H7 (cell line): Measurements from ENCODE around the gene SKOR2. TPM values are rescaled to one million over a fixed set of nuclear protein-coding genes. Genes with fewer than 3 reads are reported as not detected.

Experiments
- DNase-seq: peaks from one replicate; pipeline ENCODE4 v3.0.0; 2012
- H3K27me3 ChIP-seq: 2 replicates; pipeline ENCODE4 v1.6.0; 2011; ENCODE audit warnings: mild to moderate bottlenecking, low read length; ENCODE audit not compliant: control insufficient read depth, insufficient read depth
- H3K36me3 ChIP-seq: replicated peaks from 2 replicates; pipeline ENCODE4 v1.5.1; 2011; ENCODE audit warnings: low read length; ENCODE audit not compliant: control insufficient read depth, insufficient read depth
- H3K4me3 ChIP-seq: 2 replicates; pipeline ENCODE4 v1.5.1; 2011; ENCODE audit warnings: low read depth, mild to moderate bottlenecking, control low read depth, low read length, moderate library complexity; ENCODE audit not compliant: insufficient read depth
- total RNA-seq: library from RNA; depleted of rRNA; stranded (reverse); fragments of >200 nt; shearing (Covaris generic); gene quantifications from 2 replicates; pipeline ENCODE4 v1.2.3, GENCODE V29; 2014

SKOR2 gene
- total RNA-seq, 1 experiment from 2014 or later: 0.07 TPM

DNA sequence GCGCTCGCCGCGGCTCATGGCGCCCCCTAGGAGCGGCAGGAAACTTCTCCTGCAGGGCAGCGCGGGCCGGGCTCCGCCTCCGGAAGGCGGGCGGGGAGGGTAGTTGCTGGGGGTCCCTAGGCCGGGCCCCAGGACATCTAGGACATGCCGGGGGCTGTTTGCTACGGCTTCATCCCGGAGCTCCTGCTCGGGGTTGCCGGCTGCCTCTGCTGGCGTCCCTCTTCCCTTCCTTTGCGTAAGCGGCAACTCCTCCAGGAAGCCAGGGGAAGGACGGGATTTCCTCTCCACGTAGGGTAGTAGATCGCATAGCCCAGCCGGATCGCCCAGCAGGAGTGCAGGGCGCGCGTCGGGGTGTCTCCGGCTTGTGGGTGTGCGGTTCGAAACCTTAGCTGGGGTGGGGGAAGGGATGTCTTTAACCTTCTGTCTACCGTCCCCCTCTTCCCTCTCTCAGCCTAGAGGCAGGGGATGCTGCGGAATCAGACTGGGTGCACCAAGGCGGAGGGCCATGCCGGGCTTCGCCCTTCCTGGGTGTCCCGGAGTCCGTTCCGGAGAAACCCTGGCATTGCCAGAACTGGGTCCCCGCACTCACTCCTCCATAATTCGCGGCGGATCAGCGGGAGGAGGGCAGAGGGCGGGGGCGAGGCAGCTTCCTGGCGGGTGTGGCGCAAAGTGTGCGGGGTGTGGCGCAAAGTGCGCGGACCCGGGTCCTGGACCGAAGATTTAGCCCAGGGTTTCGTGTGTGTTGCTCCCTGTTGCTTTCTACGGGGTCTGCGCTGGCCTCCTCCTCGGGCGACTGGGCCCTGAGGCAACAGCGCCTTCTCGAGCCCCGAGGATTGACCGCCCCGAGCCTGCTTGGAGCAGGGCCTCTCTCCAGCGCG, 12.2 kb upstream of the SKOR2 start:
- peak; percentile 91 for DNase-seq
- peak overlapping the region; percentile 67 for H3K4me3 ChIP-seq
- H3K27me3 ChIP-seq: peaks cover 71% of the 10 kb centered on the region
- no peaks in the 10 kb centered on the region for H3K36me3 ChIP-seq

DNA sequence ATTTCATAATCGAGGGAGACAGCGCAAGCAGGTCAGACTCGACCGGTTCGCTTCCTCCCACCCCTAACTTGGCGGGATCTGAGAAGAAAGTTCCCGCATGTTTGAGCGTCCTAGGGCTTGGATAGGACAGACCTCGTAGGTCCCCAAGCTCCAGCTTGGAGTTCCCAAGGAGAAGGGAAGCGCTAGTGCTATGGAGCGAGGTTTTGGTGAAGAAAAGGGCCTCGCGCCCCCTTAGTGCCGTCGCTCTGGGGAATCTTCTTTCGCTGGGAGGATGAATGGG, 11.6 kb upstream of the SKOR2 start:
- H3K27me3 ChIP-seq: peaks cover 77% of the 10 kb centered on the region
- DNase-seq: no peak
- H3K36me3 ChIP-seq: no peaks in the 10 kb centered on the region
- H3K4me3 ChIP-seq: peak overlapping the region; percentile 67

DNA sequence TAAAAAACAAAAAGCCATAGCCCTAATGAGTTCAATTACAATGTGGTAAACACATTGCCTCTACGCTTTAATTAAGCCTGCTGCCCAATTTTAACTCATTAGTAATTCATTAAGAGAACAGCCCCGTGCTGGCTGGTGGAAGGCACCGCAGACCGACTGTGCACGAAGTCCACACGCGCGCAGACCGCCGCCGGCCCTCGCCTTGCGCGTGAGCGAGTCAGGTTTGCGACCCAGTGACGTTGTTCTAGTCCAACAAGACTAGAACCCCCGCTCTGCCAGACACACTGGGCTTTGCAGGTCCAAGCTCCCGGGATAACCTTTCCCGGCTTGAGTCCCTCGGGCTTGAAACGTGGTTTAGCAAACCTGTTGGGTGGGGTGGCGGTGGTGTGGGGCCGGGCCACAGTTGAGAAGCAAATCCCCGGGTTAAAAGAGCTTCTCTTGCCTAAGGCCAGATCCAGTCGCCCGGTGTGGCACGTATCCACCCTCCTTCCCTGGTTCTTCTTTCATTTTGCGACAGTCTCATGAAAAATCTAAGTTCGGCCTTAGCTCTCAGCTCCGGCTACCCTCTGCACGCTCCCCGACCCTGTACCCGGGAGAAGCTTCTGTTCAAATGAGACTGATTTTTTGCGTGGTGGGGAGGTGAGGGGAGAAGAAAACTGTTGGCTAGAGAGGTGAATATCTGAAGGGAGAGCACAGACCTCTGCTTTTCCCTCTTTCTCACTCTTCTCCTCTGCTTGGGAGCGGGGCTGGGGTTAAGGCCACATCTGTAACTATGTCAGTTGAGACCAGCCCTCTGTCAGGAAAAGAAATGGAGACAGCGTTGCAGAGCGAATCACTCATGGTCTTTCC, 11.1 kb upstream of the SKOR2 start:
- H3K36me3 ChIP-seq: no peaks in the 10 kb centered on the region
- peaks cover 82% of the 10 kb centered on the region for H3K27me3 ChIP-seq
- peak overlapping the region; percentile 67 for H3K4me3 ChIP-seq
- DNase-seq: peak; percentile 56

DNA sequence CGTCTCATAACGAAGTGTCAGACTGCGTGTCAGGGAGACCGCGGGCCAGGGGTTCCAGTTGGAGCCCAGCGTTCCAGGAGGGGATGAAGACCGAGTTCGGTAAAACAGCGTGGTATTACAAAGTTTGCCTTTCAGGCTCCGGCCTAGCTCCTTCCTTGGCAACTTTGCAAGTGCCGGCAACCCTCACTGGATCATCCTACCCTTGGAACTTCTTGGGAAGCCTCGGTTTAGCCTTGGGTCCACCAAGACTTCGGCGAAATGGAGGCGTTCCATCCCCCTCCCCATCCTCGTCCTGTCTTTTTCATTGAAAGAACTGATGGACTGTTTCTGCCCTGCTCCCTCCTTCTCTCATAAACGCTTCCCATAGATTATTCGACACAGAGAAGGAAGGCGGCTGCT, 10.4 kb upstream of the SKOR2 start:
- Histone ChIP-seq H3K36me3 (no peaks in the 10 kb centered on the region), H3K4me3 (peak overlapping the region; percentile 14; the same call in 1 of the 2 replicates), H3K27me3 (peaks cover 89% of the 10 kb centered on the region)
- peak; percentile 59 for DNase-seq

DNA sequence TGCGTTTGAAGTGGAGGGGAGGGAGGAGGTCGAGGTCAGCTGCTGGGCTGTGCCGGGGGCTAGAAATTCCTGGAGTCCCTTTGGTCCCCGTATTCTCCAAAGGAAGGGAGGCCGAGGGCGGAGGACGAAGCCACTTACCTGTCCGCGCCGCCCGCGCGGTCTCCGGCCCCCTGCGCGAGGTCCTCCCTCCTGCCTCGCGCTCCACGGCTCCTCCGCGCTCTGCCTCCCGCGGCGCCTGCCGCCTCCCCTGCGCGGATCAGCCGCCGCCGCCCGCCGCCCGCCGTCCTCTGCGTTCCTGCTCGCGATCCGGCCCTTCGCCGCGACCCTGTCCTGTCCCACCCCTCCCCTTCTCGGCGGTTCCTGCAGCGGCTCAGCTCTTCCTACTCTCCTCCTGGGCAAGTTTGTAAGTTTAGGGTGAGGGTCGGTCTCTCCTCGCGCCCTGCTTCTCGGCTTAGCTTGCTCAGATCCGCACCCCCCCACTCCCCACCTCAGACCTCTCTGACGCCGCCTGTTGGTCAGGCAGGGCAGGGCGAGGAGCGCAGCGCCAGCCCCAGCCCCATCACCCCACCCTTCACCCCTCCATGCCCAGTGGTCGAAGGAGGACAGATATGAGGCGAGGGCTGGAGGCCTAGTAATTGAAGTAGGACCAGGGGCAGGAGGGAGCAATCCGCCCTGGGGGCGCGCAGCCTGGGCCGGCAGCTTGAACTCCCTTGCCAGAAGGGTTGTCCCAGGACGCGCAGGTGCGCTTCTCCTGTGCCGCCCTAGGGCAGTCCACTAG, 9.7 kb upstream of the SKOR2 start:
- Histone ChIP-seq H3K4me3 (peak overlapping the region; percentile 15), H3K27me3 (peaks cover 97% of the 10 kb centered on the region), H3K36me3 (no peaks in the 10 kb centered on the region)
- peak; percentile 91 for DNase-seq

DNA sequence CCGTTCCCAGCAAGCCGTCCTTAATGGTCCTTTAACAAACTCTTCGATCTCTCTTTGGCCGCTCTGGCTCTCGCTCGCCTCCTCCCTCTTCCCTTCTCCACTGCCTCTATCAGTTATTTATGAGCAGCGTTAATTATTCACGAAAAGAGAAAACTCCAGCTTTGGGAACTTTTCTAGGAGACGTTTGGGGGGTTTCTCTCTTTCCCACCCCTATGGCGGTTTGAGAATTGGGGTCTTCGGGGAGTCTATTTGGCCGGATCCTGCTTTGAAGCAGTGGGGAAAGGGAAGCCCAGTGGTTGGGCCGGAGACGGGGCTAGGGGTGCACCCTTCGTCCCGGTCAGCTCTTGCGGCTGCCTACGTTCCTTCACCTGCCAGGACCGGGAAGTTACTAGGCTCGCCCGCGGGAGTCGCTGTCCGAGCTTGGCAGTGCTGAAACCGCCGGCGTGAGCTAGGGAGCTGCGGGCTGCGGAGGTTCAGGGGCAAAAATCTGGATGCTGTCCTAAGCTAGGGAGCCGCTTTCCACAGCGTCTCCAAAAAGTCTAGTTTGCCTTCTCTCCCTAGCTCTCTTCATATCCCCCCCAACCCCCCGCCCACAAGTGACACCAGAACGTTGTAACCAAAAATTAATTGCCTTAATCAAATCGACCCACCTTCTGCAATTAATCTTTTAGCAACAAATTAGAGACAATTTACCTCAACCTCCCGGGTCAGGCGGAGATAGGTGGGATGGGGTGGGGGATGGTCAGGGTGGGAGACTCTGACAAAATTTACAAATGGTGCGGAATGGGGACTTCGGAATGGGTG, 8.9 kb upstream of the SKOR2 start:
- peaks cover 99% of the 10 kb centered on the region for H3K27me3 ChIP-seq
- peak; percentile 90 for DNase-seq
- no peak overlapping the region for H3K4me3 ChIP-seq
- no peaks in the 10 kb centered on the region for H3K36me3 ChIP-seq

DNA sequence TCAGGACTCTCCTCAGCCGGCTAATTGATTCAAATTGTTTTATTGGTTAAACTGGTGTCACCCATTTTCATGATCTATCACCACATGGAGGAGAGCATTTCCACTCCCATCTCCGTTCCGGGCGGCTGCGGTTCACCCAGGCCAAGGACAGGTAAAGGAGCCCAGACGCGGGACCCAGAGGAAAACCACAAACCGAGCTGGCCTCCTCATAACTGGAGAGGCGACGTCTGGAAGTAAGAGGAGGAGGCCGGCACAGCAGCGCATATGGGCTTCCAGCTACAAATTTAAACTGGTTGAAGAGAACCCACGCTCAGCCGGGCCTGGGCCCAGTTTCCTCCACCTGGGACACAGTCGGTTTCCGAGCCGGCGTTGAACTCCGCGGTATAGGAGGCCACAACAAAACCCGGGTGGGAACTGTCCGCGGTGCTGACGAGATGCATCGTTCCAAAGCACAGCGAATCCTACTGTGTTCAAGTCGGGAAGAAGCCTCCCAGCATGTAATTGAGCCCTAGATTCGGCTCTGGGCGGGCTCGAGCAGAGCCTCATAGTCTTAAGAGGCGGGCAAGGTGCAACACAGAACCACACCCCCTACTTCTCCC, 3.0 kb upstream of the SKOR2 start:
- peak; percentile 72 for DNase-seq
- Histone ChIP-seq H3K36me3 (no peaks in the 10 kb centered on the region), H3K4me3 (no peak overlapping the region), H3K27me3 (peaks cover 100% of the 10 kb centered on the region)

DNA sequence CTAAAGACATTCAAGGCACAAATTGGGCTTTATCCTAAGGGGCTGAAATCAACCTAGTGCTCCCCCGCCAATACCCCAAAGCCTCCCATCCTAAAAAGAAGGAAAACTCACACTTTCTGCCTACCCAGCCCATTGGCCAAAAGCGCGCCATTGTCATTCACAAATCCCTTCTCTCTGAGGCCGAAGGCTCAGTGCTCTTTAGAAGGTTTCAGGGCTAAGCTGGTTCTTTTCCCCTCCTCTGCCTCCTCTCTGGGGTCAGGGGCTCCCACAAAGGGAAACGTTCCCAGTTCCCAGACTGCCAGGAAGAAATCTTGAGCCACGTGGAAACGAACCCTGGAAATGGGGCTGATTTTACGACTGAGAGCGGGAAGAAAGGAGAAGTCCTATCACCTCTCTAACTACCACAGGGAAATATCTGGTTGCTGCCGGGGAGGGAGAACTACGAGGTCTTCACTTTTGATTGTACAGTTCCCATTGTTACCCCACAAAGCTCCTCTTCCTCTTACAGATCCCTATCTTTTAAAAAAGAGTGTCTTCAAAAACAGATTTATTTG, 1.7 kb upstream of the SKOR2 start:
- DNase-seq: peak; percentile 56
- no peaks in the 10 kb centered on the region for H3K36me3 ChIP-seq

DNA sequence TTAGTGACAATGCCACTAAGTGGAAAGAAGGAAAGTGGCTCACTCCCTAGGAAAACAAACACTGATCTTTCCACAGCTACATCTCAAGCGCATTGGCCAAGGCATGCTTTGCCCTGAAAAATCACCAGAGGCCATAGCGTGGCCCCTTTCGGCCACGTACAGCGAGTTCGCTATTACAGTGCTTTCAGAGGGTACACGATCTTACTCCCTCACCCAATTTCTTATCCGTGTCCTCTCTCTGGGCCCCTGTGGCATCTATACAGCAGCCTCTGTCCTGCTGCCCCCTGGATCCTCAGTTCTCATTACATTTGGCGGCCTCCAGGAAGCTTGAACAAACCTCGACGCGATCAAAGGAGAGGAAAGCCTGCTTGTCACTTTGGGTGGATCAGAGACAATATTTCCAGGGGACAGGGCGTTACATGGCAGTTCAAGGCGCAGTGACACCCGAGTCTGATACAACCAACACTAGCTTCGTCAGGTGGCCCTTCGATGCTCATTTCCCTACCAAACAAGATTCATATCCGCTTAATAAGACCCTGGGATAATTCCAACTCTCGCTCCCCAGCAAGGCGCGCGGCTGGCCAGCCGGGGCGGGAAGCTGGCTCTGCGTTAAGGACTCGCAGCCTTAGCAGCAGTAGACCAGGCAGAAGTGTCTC, 941 bp downstream of the SKOR2 start:
- Histone ChIP-seq H3K4me3 (no peak overlapping the region), H3K36me3 (no peaks in the 10 kb centered on the region), H3K27me3 (peaks cover 97% of the 10 kb centered on the region)
- DNase-seq: peak; percentile 61

More for the DNA sequence above, 1.7 kb upstream of the SKOR2 start:
- Histone ChIP-seq H3K4me3 (no peak overlapping the region), H3K27me3 (peaks cover 100% of the 10 kb centered on the region)

DNA sequence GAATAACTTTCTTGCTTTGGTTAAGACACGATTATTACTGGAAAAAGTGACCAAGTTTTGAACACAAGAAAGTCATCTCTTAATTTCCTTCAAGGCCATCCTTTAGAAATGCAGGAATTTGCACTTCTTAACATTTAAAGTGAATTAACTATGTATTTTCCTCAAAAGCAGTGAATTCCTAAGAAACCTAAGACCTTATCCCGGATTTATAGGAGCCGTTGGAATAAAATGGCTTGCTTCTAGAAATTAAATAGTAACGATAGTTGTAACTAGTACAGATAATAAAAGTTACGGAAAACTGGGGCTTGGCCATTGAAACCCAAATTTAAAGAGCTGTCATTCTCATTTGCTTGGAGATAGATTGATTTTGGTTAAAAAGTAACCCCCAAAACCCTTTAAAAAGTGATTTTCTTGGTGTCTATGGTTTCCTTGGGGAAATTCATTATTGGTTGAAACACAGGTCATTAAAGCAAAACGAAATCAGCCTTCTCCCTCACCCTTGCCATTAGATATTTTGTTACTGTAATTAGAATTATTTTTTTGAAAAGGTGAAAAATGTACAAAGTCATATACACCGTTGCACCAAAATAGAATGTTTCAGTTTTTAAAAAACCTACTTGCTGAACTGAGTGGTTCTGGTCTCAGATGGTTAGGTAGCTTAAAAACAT, 2.0 kb downstream of the SKOR2 start:
- Histone ChIP-seq H3K4me3 (no peak overlapping the region), H3K36me3 (no peaks in the 10 kb centered on the region), H3K27me3 (peaks cover 89% of the 10 kb centered on the region)
- no peak for DNase-seq

DNA sequence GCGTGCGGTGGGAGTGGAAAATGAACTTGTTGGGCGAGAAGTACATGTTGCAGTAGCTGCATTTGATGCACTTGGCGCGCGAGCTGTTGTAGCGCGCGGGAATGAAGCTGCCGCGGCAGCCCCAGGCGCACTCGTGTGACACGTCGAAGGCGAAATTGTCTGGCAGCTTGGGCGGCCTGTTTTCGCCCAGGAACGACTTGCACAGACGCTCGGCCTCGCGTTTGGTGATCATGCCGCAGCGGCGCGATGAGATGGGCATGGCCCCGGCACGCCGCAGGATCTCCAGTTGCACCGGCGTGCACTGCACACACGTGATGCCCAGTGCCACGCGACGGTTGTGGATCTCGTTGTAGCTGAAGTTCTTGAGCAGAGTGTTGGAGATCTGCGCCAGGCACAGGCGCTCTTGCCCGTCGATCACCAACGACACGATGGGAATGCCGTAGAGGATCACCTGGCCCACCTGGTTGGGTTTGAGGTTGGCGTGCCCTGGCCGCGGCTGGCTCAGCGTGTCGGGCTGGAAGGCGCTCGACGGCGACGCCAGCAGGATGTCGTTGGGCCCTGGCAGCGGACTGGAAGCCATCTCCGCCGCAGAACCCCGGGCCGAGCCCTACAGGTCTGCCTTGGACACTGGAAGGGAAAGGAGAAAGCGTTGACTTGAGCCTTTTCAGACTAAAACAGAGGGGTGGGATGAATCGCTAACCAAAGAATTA, 2.7 kb downstream of the SKOR2 start:
- Histone ChIP-seq H3K36me3 (no peaks in the 10 kb centered on the region), H3K27me3 (peaks cover 83% of the 10 kb centered on the region), H3K4me3 (no peak overlapping the region)
- DNase-seq: peak; percentile 69

DNA sequence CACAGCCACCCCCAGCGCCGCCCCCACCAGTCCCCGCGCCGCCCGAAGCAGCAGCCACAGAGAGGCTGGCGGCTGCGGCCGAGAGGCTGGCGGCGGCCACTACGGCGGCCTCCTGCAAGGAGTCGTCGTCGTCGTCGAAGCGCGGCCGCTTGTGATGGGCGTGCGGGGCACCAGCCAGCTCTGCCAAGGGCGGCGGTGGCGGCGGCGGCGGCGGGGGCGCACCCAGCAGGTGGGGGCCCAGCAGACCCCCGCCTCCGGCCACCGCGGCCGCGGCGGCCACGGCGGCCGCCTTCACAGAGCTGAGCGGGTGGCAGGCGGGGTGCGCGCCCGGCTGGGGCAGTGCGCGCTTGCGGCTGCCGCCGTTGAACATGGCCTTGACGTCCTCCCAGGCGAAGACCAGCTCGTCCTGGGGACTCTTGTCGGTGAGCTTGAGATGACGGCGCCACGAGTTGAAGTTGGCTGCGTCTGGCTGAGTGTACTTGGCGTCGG, 3.3 kb downstream of the SKOR2 start:
- Histone ChIP-seq H3K4me3 (no peak overlapping the region), H3K36me3 (no peaks in the 10 kb centered on the region), H3K27me3 (peaks cover 77% of the 10 kb centered on the region)
- peak; percentile 72 for DNase-seq
